ENCODE measurements around the gene SEM1.

SEM1 gene

GRCh38 chr7:96710544-96710943 lies 898 bp upstream of the SEM1 start:
- no peak for DNase-seq (ENCODE audit: low read depth)
- no peak overlapping the region for H3K4me3 ChIP-seq (ENCODE audit: low read depth, low read length)
- TF ChIP-seq CTCF (IDR thresholded peaks at IDR 0.05; ENCODE audit: low read depth, low read length) (no peak), MAX (IDR thresholded peaks at IDR 0.05; ENCODE audit: low read depth, low read length) (no peak), POLR2A (IDR thresholded peaks at IDR 0.05; ENCODE audit: extremely low read depth, insufficient read length) (no peak), MYC (IDR thresholded peaks at IDR 0.05; ENCODE audit: low read depth, low read length) (no peak)

GRCh38 chr7:96708872-96709271 lies 774 bp downstream of the SEM1 start:
- H3K4me3 ChIP-seq (ENCODE audit: low read depth, low read length) = peak overlapping the region; percentile 98
- TF ChIP-seq CTCF (IDR thresholded peaks at IDR 0.05; ENCODE audit: low read depth, low read length) (no peak), MAX (IDR thresholded peaks at IDR 0.05; ENCODE audit: low read depth, low read length) (no peak), POLR2A (IDR thresholded peaks at IDR 0.05; ENCODE audit: extremely low read depth, insufficient read length) (no peak), MYC (IDR thresholded peaks at IDR 0.05; ENCODE audit: low read depth, low read length) (no peak)
- no peak for DNase-seq (ENCODE audit: low read depth)

- TF ChIP-seq MAX (IDR thresholded peaks at IDR 0.05; ENCODE audit: low read depth, low read length) (no peak), CTCF (IDR thresholded peaks at IDR 0.05; ENCODE audit: low read depth, low read length) (no peak), MYC (IDR thresholded peaks at IDR 0.05; ENCODE audit: low read depth, low read length) (no peak), POLR2A (IDR thresholded peaks at IDR 0.05; ENCODE audit: extremely low read depth, insufficient read length) (no peak)
- H3K4me3 ChIP-seq (ENCODE audit: low read depth, low read length) = peak overlapping the region; percentile 98
- DNase-seq (ENCODE audit: low read depth) = no peak
Observed at GRCh38 chr7:96707901-96708774, 1.5 kb downstream of the SEM1 start.

GRCh38 chr7:96701258-96701657 lies 8.4 kb downstream of the SEM1 start:
- TF ChIP-seq MYC (IDR thresholded peaks at IDR 0.05; ENCODE audit: low read depth, low read length) (no peak), MAX (IDR thresholded peaks at IDR 0.05; ENCODE audit: low read depth, low read length) (no peak), CTCF (IDR thresholded peaks at IDR 0.05; ENCODE audit: low read depth, low read length) (no peak), POLR2A (IDR thresholded peaks at IDR 0.05; ENCODE audit: extremely low read depth, insufficient read length) (no peak)
- H3K4me3 ChIP-seq (ENCODE audit: low read depth, low read length) = no peak overlapping the region
- no peak for DNase-seq (ENCODE audit: low read depth)

GRCh38 chr7:96700516-96700915 lies 9.1 kb downstream of the SEM1 start:
- DNase-seq (ENCODE audit: low read depth) = no peak
- H3K4me3 ChIP-seq (ENCODE audit: low read depth, low read length) = no peak overlapping the region
- TF ChIP-seq POLR2A (IDR thresholded peaks at IDR 0.05; ENCODE audit: extremely low read depth, insufficient read length) = no peak
- TF ChIP-seq MYC (IDR thresholded peaks at IDR 0.05; ENCODE audit: low read depth, low read length) = no peak
- TF ChIP-seq CTCF (IDR thresholded peaks at IDR 0.05; ENCODE audit: low read depth, low read length) = no peak
- TF ChIP-seq MAX (IDR thresholded peaks at IDR 0.05; ENCODE audit: low read depth, low read length) = no peak
